A549 (cell line): ENCODE data around the gene BCAS3.

Source experiments
- MAZ ChIP-seq: fragments of 150-350 bp; IDR thresholded peaks from 2 replicates; pipeline ENCODE4 v1.6.1; 2014; ENCODE audit warnings: antibody characterized with exemption, low read depth, low read length, borderline replicate concordance
- POLR2AphosphoS2 ChIP-seq: conservative IDR thresholded peaks from 2 replicates; pipeline ENCODE4 v1.6.1; 2012; ENCODE audit warnings: low read length, improper control_type of control experiment, inconsistent platforms
- TF ChIP-seq, protein P1 (sequence below): fragments of >200 bp; sonication (Bioruptor Twin); formaldehyde crosslinking; IDR thresholded peaks from 2 replicates; pipeline ENCODE4 v1.6.1; 2016
- TF ChIP-seq, protein P2 (sequence below): fragments of >200 bp; sonication (Bioruptor Twin); formaldehyde crosslinking; IDR thresholded peaks from 3 replicates; pipeline ENCODE4 v1.5.1; 2016

DNA sequence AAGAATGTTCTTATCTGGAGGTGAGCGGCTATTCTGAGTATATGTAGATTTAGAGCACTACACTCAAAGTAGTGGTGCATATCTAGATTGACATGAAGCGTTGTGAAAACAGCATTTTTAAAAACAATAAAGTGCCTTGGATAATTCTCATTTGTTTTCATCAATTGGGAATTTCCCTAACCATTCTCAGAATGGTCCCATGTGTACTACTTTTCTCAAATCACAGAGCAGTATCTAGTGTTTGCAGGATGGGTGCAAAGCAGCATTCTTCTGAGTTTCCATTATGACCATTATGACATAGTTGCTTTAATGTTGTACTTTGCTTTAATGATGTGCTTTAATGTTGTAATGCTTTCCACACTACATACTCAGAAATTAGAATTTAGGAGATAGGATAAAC, 16.2 kb upstream of the BCAS3 start:
- TF ChIP-seq POLR2AphosphoS2: no peak
- no peak for TF ChIP-seq MAZ
- TF ChIP-seq, protein P1, sequence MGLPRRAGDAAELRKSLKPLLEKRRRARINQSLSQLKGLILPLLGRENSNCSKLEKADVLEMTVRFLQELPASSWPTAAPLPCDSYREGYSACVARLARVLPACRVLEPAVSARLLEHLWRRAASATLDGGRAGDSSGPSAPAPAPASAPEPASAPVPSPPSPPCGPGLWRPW: no peak
- TF ChIP-seq, protein P2, sequence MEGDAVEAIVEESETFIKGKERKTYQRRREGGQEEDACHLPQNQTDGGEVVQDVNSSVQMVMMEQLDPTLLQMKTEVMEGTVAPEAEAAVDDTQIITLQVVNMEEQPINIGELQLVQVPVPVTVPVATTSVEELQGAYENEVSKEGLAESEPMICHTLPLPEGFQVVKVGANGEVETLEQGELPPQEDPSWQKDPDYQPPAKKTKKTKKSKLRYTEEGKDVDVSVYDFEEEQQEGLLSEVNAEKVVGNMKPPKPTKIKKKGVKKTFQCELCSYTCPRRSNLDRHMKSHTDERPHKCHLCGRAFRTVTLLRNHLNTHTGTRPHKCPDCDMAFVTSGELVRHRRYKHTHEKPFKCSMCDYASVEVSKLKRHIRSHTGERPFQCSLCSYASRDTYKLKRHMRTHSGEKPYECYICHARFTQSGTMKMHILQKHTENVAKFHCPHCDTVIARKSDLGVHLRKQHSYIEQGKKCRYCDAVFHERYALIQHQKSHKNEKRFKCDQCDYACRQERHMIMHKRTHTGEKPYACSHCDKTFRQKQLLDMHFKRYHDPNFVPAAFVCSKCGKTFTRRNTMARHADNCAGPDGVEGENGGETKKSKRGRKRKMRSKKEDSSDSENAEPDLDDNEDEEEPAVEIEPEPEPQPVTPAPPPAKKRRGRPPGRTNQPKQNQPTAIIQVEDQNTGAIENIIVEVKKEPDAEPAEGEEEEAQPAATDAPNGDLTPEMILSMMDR: no peak
